GM10266 (cell line): ENCODE data around the gene GCSH.

Experiments used
- DNase-seq: peaks from one replicate; pipeline ENCODE4 v3.0.0; 2012; ENCODE audit errors: extremely low spot score
- TF ChIP-seq, protein P1 (sequence below): IDR thresholded peaks from 2 replicates; pipeline ENCODE4 v1.5.1; 2012; ENCODE audit warnings: mild to moderate bottlenecking, low read depth; ENCODE audit not compliant: control insufficient read depth, insufficient read depth; ENCODE audit errors: missing control alignments

GCSH gene

DNA sequence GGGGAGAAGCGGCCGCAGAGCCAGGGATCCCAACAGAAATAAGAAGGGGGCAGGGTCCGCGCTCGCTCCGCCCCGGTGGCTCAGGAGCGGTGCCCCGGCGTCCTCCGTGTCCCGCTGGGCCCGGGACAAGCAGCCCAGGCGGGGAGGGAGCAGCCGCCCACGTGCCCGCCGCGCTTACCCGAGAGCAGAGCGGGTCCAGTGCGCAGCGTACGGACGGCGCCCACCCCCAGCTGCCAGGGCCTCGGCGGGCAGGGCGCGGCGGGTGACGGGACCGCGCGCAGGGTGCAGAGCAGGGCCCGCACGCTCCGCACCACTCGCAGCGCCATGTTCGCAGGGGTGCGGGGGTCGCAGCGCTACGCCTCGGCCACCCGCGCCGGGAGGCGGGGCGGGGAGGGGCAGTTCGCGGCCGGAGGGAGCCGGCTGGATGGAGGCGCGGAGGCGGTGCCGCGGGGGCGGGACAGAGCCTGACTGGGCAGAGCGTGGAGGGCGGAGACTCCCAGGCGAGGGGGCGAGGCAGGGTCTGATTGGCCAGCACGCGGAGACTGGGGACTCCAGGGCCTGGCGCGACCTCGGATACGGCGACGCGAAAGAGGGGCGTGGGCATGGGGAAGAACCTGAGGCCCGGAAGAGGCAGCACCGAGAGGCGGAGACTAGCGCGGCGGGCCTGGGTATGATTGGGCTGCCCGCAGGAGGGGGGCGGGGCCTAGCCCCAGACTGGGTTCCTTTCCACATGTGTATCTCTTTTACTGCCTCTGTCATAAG is at the start of gene GCSH:
GCSH (minus strand) TSS at position 443 of the 762 bp plus-strand sequence; CDS start at position 326, 117 bp downstream.
- TF ChIP-seq, protein P1, sequence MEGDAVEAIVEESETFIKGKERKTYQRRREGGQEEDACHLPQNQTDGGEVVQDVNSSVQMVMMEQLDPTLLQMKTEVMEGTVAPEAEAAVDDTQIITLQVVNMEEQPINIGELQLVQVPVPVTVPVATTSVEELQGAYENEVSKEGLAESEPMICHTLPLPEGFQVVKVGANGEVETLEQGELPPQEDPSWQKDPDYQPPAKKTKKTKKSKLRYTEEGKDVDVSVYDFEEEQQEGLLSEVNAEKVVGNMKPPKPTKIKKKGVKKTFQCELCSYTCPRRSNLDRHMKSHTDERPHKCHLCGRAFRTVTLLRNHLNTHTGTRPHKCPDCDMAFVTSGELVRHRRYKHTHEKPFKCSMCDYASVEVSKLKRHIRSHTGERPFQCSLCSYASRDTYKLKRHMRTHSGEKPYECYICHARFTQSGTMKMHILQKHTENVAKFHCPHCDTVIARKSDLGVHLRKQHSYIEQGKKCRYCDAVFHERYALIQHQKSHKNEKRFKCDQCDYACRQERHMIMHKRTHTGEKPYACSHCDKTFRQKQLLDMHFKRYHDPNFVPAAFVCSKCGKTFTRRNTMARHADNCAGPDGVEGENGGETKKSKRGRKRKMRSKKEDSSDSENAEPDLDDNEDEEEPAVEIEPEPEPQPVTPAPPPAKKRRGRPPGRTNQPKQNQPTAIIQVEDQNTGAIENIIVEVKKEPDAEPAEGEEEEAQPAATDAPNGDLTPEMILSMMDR = no peak
- peak; percentile 96 for DNase-seq

DNA sequence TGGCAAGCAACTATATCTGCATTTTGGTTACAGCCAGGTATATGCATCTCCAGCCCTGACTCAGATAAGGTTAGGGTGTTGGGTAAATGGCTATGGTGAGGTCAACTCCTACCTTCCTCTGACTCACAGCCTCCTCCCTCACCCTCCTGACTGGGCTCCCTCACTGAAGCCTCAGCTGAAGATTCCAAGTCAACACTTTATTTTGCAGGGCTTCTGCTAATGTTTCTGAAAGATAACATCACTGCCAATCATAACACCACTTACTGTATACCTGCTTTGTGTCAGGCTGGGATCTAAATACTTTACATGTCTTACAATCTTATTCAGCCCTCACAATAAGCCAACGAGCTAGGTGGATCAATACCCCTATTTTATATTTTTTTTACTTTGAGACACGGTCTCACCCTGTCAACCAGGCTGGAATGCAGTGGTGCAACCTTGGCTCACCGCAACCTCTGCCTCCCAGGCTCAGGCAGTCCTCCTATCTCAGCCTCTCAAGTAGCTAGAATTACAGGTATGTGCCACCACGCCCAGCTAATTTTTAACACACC is 47.8 kb upstream of the GCSH start:
- TF ChIP-seq, protein P1 = no peak
- no peak for DNase-seq

DNA sequence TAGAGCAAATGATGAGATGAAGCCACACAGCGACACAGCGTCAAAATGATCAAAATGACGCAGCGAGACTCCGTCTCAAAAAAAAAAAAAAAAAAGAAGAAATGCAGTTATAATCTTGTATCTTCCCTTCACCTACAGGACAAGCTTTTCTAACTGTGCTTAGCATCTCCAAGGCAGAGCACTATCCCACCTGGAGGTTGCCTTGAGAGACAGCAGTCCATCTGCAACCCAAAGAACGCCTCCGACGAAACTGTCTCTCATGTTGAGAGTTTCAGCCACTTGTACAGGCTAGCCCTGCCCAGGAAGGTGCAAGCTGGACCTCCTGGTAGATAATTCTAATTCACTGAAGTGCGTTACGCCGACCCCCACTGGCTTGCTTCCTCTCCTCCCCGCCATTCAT is 46.7 kb upstream of the GCSH start:
- DNase-seq = no peak
- TF ChIP-seq, protein P1 = no peak

DNA sequence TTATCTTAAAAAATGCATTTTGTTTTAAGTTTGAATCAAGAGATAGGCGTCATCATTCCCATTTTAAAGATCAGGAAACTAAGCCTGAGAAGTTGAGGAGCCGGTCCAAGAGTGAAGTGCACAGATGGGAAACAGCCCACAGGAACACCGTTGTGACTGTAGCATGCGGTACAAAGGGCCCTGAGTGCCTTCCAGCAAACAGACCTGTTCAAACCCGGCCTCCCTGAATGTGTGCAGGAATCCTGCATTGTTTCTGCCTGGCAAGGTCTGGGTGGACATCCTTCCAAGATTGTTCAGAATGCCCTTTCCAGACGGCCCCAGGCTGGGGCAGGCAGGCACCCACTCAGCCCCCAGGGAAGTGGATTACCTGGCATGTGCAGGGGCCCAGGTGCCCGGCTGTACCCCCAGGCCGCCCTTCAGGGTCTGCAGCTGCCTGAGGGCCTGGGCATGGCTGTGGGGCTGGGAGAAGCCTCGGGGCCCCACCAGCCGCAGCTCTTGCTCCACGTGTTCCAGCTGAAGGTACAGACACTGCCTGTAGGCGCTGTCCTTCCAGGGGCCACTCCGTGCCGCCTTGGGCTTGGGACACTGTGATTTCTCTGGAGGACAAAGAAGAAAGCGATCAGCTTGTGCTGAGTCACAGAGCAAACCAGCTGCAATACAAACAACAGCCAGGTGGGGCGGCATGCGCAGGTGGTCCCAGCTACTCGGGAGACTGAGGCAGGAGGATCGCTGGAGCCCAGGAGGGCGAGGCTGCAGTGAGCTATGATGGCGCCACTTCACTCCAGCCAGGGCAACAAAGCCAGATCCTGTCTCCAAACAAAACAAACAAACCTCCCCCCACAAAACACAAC is 45.0 kb upstream of the GCSH start:
- TF ChIP-seq, protein P1 = peak; percentile 26
- no peak for DNase-seq

DNA sequence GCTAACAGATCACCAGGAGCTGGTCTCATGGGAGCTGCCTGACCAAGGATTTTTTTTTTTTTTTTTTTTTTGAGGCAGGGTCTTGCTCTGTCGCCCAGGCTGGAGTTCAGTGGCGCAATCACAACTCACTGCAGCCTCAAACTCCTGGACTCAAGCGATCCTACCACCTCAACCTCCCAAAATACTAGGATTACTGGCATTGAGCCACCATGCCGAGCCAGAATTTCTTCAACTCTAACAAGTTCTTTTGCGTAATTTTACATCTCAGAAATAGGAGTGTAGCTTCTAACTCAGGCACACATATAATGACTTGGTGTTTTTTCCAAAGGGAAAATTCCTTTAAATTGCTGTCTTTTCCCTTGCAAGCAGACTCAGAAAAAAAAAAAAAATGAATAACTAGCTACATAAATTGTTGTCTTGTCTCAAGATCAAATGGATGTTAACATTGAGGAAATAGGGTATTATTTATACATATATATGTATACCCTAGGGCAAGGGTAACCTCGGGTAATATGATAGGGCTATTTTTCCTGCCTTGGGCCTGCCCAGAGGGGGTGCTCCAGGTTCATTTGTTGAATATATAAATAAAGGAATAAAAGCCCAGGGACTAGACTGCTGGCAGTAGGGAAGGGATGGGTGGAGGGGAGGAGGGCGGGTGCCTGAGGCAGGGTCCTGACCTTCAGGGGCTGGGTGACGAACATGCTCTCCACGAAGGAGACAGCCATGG is 42.8 kb upstream of the GCSH start:
- no peak for DNase-seq
- TF ChIP-seq, protein P1 = no peak

DNA sequence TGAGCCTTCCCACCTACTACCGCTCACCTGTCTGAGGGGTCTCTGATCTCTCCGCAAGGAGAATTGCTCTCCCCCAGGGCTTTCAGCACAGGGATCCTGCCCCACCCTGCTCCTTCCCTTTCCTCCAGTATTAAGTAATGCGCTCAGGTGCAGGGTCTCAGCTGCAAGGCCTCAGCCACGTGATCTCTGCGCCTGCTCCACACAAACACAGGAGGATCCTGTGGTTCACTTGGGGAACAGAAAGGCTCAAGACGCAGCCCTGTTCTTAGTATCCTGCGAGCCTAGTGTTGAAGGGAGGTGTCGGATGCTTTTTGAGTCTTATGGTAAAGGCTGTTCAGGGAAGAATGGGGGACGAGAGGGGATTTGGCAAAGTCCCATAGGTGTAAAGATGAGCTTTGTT is 41.6 kb upstream of the GCSH start:
- TF ChIP-seq, protein P1 = no peak

More for the DNA sequence above, 41.6 kb upstream of the GCSH start:
- DNase-seq = no peak
